ENCODE data around the gene FOXG1.

Gene FOXG1

GRCh38 chr14:28770061-28770460, 3.5 kb downstream of the FOXG1 start:
- DNase-seq (ENCODE audit: low read depth, low spot score) = no peak
- in situ Hi-C loops (cut with HindIII; ENCODE audit: low sequenced_read_pairs) = no loop called here

GRCh38 chr14:28770630-28771029, 4.0 kb downstream of the FOXG1 start:
- no peak for DNase-seq (ENCODE audit: low read depth, low spot score)
- TF ChIP-seq CTCF (IDR thresholded peaks at IDR 0.05; ENCODE audit: low read depth, low read length) = no peak
- in situ Hi-C loops (cut with HindIII; ENCODE audit: low sequenced_read_pairs) = no loop called here
- peak overlapping the region; percentile 44 for H3K4me3 ChIP-seq (ENCODE audit: low read depth, low read length)

More at GRCh38 chr14:28770061-28770460, 3.5 kb downstream of the FOXG1 start:
- TF ChIP-seq CTCF (IDR thresholded peaks at IDR 0.05; ENCODE audit: low read depth, low read length) = no peak
- peak overlapping the region; percentile 44 for H3K4me3 ChIP-seq (ENCODE audit: low read depth, low read length)

GRCh38 chr14:28771168-28771567, 4.6 kb downstream of the FOXG1 start:
- no peak for DNase-seq (ENCODE audit: low read depth, low spot score)
- H3K4me3 ChIP-seq (ENCODE audit: low read depth, low read length) = no peak overlapping the region
- no peak for TF ChIP-seq CTCF (IDR thresholded peaks at IDR 0.05; ENCODE audit: low read depth, low read length)
- in situ Hi-C loops (cut with HindIII; ENCODE audit: low sequenced_read_pairs) = no loop called here

GRCh38 chr14:28772613-28773012, 6.0 kb downstream of the FOXG1 start:
- in situ Hi-C loops (cut with HindIII; ENCODE audit: low sequenced_read_pairs) = no loop called here
- no peak for DNase-seq (ENCODE audit: low read depth, low spot score)
- TF ChIP-seq CTCF (IDR thresholded peaks at IDR 0.05; ENCODE audit: low read depth, low read length) = no peak
- peak overlapping the region; percentile 37 for H3K4me3 ChIP-seq (ENCODE audit: low read depth, low read length)

GRCh38 chr14:28773176-28773575, 6.6 kb downstream of the FOXG1 start:
- TF ChIP-seq CTCF (IDR thresholded peaks at IDR 0.05; ENCODE audit: low read depth, low read length) = peak; percentile 2
- H3K4me3 ChIP-seq (ENCODE audit: low read depth, low read length) = peak overlapping the region; percentile 37
- DNase-seq (ENCODE audit: low read depth, low spot score) = no peak
- in situ Hi-C loops (cut with HindIII; ENCODE audit: low sequenced_read_pairs) = no loop called here

GRCh38 chr14:28773861-28774691, 7.5 kb downstream of the FOXG1 start:
- in situ Hi-C loops (cut with HindIII; ENCODE audit: low sequenced_read_pairs) = no loop called here
- DNase-seq (ENCODE audit: low read depth, low spot score) = peak; percentile 71
- H3K4me3 ChIP-seq (ENCODE audit: low read depth, low read length) = peak overlapping the region; percentile 37
- peak; percentile 68 for TF ChIP-seq CTCF (IDR thresholded peaks at IDR 0.05; ENCODE audit: low read depth, low read length)
